Large intestine (tissue), 3 donors: ENCODE measurements around the gene SLC24A2. TPM values are rescaled to one million over a fixed set of nuclear protein-coding genes. Genes with fewer than 3 reads are reported as not detected.

Experiments
- DNase-seq, 2 donors: peaks; one replicate each; pipeline versions ENCODE4 v3.0.0 to v3.0.0-alpha.2; 2013
- H3K27ac ChIP-seq: one replicate; pipeline ENCODE4 v1.5.1; 2013; ENCODE audit warnings: low read length
- H3K27me3 ChIP-seq: 2 replicates; pipeline ENCODE4 v1.6.1; 2013; ENCODE audit warnings: low read length; ENCODE audit not compliant: control insufficient read depth, insufficient read depth
- H3K36me3 ChIP-seq: 2 replicates; pipeline ENCODE4 v1.6.1; 2013; ENCODE audit warnings: low read length; ENCODE audit not compliant: control insufficient read depth, insufficient read depth
- H3K4me1 ChIP-seq: one replicate; pipeline ENCODE4 v1.6.1; 2013; ENCODE audit warnings: low read length; ENCODE audit not compliant: control insufficient read depth, insufficient read depth
- H3K4me3 ChIP-seq: one replicate; pipeline ENCODE4 v1.5.1; 2013; ENCODE audit warnings: low read length
- H3K9me3 ChIP-seq: one replicate; pipeline ENCODE4 v1.6.1; 2013; ENCODE audit warnings: mild to moderate bottlenecking, low read depth, low read length, moderate library complexity; ENCODE audit not compliant: control insufficient read depth
- WGBS: methylation state at CpG from one replicate; pipeline ENCODE4 v1.1.5; 2013; ENCODE audit warnings: low lambda C conversion rate; ENCODE audit not compliant: insufficient coverage; 5-methylcytosine and 5-hydroxymethylcytosine counted together
- polyA plus RNA-seq: library from polyadenylated mRNA; unstranded; fragments of 120-200 nt; gene quantifications from one replicate; pipeline ENCODE4 v1.2.1, GENCODE V29; 2013

Gene SLC24A2
- polyA plus RNA-seq, 1 donor = 0.03 TPM

DNA sequence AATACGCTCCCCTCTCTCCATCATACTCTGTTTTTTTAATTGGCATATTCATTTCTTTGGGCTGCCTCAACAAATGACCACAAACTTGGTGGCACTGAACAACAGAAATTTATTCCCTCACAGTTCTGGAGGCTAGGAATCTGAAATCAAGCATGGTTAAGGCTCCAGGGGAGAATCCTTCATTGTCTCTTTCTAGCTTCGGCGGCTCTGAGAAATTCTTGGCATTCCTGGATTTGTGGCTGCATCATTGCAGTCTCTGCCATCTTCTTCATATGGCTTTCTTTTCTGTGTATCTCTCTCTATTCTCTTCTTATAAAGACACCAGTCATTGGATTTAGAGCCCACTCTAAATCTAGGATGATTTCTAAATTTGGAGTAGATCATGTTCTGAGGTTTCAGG, 10.9 kb upstream of the SLC24A2 start:
- Histone ChIP-seq H3K9me3 (no peaks in the 10 kb centered on the region), H3K27ac (no peak overlapping the region), H3K27me3 (no peaks in the 10 kb centered on the region), H3K4me1 (no peaks in the 10 kb centered on the region), H3K4me3 (no peak overlapping the region), H3K36me3 (no peaks in the 10 kb centered on the region)
- WGBS = 80% methylated on average over 1 of the region's 3 CpGs
- no peak for DNase-seq

DNA sequence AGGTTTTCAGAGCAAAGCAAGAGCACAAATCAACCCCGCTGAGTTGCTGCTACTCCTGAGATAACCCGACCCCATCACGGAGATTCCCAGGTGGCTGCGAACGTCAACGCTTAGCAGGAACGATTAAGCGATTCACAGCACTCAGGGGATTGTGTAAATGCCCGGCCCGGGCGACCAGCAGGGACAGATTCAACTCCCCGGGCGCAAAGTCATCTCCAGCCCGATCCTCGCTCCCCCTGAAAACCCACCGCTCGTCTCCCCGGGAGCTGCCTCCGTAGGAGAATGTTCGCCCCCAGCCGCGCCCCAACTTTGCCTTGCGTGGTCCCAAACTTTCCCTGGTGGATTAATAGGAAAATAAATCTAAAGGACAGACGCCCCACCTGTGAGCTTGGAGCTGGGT, 685 bp downstream of the SLC24A2 start:
- Histone ChIP-seq H3K9me3 (no peaks in the 10 kb centered on the region), H3K4me3 (no peak overlapping the region), H3K27me3 (peaks cover 33% of the 10 kb centered on the region), H3K36me3 (no peaks in the 10 kb centered on the region), H3K27ac (no peak overlapping the region), H3K4me1 (no peaks in the 10 kb centered on the region)
- DNase-seq = no peak
- WGBS = no CpG with 5 or more reads among the region's 24 CpGs

DNA sequence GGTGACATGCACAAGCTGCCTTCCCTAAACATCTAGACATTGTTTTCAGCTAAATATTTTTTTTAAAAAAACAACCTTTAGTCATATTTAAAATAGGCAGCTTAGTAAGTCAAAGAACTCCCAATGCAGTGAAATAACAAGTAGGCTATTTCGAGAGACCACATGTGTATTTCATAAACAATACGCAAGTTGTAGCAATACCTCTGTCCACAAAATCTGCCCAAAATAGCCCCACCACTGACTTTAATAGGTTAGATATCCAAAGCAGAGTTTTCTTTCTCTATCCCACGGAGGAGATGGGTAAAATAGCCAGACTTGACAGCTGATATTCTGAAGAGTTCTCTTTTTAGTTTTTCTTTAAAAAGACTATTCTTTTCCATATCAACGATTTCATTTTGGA, 1.2 kb downstream of the SLC24A2 start:
- Histone ChIP-seq H3K27me3 (peaks cover 33% of the 10 kb centered on the region), H3K27ac (no peak overlapping the region), H3K4me1 (no peaks in the 10 kb centered on the region), H3K9me3 (no peaks in the 10 kb centered on the region), H3K36me3 (no peaks in the 10 kb centered on the region), H3K4me3 (no peak overlapping the region)
- DNase-seq = no peak
- 0% methylated on average over 2 of the region's 4 CpGs for WGBS

- Histone ChIP-seq H3K4me3 (no peak overlapping the region), H3K9me3 (no peaks in the 10 kb centered on the region), H3K4me1 (no peaks in the 10 kb centered on the region), H3K27ac (no peak overlapping the region), H3K27me3 (peaks cover 26% of the 10 kb centered on the region), H3K36me3 (no peaks in the 10 kb centered on the region)
- DNase-seq = no peak
- WGBS = no CpG with 5 or more reads among the region's 1 CpG
Measured at GRCh38 chr9:19785230-19785629, 3.6 kb downstream of the SLC24A2 start.

DNA sequence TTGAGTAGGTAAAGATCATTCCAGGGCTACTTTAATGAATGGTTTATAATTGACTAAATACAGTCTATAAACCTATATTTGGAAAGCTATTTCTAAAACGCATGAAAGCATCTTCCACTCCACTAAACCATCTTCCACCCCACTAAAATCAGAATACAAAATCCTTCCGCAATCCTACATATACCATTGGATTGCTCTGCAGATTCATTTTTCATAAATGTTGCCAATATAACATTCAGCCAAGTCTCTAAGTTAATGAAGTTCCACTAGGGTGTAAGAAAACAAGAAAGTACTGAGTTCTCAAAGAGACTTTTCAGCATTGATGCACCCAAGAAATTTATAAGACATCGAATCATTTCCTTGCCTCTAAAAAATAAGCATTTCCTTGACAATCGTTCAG, 4.7 kb downstream of the SLC24A2 start:
- Histone ChIP-seq H3K27me3 (peaks cover 17% of the 10 kb centered on the region), H3K27ac (no peak overlapping the region), H3K4me1 (no peaks in the 10 kb centered on the region), H3K9me3 (no peaks in the 10 kb centered on the region), H3K36me3 (no peaks in the 10 kb centered on the region), H3K4me3 (no peak overlapping the region)
- no peak for DNase-seq
- WGBS = 96% methylated on average over 4 of the region's 4 CpGs

DNA sequence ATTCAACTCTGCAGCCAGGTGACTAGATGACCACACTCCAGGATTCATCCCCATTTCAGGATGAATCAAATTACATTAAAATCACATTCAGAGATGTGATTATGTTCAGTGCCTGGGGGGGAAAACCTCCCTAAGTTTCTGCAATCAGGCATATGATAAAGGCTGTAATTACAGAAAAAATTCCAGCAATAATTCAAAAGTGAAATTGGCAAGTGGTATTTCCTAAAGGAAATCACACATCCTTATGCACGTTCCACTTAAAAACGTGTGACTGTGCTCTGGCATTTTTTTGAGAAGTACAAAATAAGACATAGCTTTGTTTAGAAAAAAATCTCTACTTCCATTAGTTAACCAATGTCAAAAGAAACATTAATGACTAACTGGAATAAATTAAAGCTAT, 5.3 kb downstream of the SLC24A2 start:
- Histone ChIP-seq H3K4me1 (no peaks in the 10 kb centered on the region), H3K27ac (no peak overlapping the region), H3K9me3 (no peaks in the 10 kb centered on the region), H3K4me3 (no peak overlapping the region), H3K27me3 (peaks cover 11% of the 10 kb centered on the region), H3K36me3 (no peaks in the 10 kb centered on the region)
- no CpG with 5 or more reads among the region's 2 CpGs for WGBS
- no peak for DNase-seq

DNA sequence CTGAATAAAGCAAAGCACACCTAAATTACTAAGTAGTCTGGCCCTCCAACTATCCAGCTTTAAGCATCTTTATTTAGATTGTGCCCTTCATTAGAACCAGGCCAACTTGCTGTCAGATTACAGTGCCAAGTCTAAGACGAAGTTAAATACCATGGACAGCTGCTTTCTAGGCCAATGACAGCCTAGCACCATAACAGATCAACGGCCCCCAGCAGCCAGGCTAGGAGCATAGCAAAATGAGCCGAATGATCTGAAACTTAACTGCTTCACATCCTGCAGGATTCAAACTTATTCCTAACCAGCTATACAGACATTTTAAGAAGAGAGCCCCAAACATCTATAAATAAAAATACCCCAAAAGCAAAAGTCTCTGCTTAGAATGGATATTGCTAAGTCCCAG, 6.8 kb downstream of the SLC24A2 start:
- peaks cover 2% of the 10 kb centered on the region for H3K27me3 ChIP-seq
- DNase-seq = no peak
- H3K9me3 ChIP-seq = no peaks in the 10 kb centered on the region
- H3K36me3 ChIP-seq = no peaks in the 10 kb centered on the region
- H3K27ac ChIP-seq = no peak overlapping the region
- WGBS = no CpG with 5 or more reads among the region's 3 CpGs
- H3K4me3 ChIP-seq = no peak overlapping the region
- no peaks in the 10 kb centered on the region for H3K4me1 ChIP-seq

- 100% methylated on average over 1 of the region's 2 CpGs for WGBS
- H3K4me3 ChIP-seq = no peak overlapping the region
- H3K27ac ChIP-seq = no peak overlapping the region
- H3K27me3 ChIP-seq = peaks cover 2% of the 10 kb centered on the region
- no peaks in the 10 kb centered on the region for H3K36me3 ChIP-seq
- no peaks in the 10 kb centered on the region for H3K9me3 ChIP-seq
- no peaks in the 10 kb centered on the region for H3K4me1 ChIP-seq
- DNase-seq = no peak
Measured at GRCh38 chr9:19781240-19781639, 7.6 kb downstream of the SLC24A2 start.

GRCh38 chr9:19771446-19771845, 17.4 kb downstream of the SLC24A2 start:
- Histone ChIP-seq H3K27ac (no peak overlapping the region), H3K4me1 (no peaks in the 10 kb centered on the region), H3K36me3 (no peaks in the 10 kb centered on the region), H3K27me3 (no peaks in the 10 kb centered on the region), H3K9me3 (no peaks in the 10 kb centered on the region), H3K4me3 (no peak overlapping the region)
- no peak for DNase-seq
- 80% methylated on average over 1 of the region's 4 CpGs for WGBS

- Histone ChIP-seq H3K27ac (no peak overlapping the region), H3K27me3 (no peaks in the 10 kb centered on the region), H3K4me1 (no peaks in the 10 kb centered on the region), H3K36me3 (no peaks in the 10 kb centered on the region), H3K9me3 (no peaks in the 10 kb centered on the region), H3K4me3 (no peak overlapping the region)
- whole genome bisulfite sequencing = 60% methylated on average over 1 of the region's 5 CpGs
- no peak for DNase-seq
Measured at GRCh38 chr9:19770973-19771372, 17.9 kb downstream of the SLC24A2 start.

GRCh38 chr9:19769213-19769612, 19.6 kb downstream of the SLC24A2 start:
- no peak for DNase-seq
- H3K27ac ChIP-seq = no peak overlapping the region
- no peaks in the 10 kb centered on the region for H3K27me3 ChIP-seq
- H3K4me1 ChIP-seq = no peaks in the 10 kb centered on the region
- H3K4me3 ChIP-seq = no peak overlapping the region
- WGBS = 100% methylated on average over 1 of the region's 3 CpGs
- H3K9me3 ChIP-seq = no peaks in the 10 kb centered on the region
- no peaks in the 10 kb centered on the region for H3K36me3 ChIP-seq
